Activated CD4-positive, CD25-positive, alpha-beta regulatory T cell (primary cell): ENCODE data around the gene MCC.

ENCODE experiments used
- DNase-seq, 4 experiments: peaks; one replicate each; lab custom pipeline; 2025; lab: John Stamatoyannopoulos, UW

MCC gene

DNA sequence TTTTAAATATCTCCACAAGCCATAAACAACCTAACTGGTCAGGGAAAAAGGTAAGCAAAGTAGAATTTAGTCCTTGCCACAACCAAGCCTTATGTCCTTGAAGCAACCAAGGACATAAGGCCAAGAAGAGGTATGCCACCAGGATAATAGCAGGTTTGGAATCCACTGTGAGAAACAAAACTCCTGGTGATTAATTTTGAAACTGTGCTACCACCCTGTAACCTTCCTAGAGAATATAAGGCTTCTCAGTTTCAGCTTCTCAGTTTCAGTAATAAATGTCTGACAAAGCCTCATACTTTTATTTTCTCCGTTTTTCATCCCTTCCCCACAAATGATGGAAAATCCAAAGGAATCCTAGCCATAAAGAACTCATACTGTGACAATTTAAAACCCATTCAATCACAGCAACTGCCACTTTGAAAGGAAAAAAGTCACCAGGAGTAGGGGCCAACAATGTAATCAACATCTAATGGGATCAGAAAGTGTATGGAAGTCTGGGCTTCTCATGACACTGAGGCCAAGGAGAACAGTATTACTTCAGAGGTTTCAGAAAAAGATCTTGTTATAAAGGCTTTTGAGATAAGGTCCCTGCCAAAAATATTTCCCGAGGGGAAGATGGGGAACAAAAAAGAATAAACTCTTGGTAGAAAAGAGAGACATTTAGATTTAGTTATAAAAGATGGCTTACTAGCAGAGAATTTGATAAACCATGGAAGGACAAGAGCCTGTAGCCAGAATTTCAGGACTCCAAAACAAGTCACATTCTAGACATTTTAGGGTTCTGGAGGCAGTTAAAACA is 242.6 kb downstream of the MCC start:
- DNase-seq, result no peak

DNA sequence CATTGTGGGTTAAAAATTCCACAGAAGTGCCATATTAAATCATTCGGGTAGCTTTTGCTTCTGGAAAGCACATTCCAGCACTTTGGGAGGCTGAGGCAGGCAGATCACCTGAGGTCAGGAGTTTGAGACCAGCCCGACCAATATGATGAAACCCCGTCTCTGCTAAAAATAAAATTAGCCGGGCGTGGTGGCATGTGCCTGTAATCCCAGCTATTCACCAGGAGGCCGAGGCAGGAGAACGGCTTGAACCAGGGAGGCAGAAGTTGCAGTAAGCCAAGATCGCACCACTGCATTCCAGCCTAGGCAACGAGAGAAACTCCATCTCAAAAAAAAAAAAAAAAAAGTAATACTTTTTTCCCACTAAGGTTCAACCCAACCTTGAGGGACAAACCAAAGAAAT is 243.3 kb downstream of the MCC start:
- DNase-seq, result no peak

GRCh38 chr5:113243349-113243664 is 244.9 kb downstream of the MCC start:
- no peak for DNase-seq

GRCh38 chr5:113242481-113243348 is 245.5 kb downstream of the MCC start:
- DNase-seq, result no peak

DNA sequence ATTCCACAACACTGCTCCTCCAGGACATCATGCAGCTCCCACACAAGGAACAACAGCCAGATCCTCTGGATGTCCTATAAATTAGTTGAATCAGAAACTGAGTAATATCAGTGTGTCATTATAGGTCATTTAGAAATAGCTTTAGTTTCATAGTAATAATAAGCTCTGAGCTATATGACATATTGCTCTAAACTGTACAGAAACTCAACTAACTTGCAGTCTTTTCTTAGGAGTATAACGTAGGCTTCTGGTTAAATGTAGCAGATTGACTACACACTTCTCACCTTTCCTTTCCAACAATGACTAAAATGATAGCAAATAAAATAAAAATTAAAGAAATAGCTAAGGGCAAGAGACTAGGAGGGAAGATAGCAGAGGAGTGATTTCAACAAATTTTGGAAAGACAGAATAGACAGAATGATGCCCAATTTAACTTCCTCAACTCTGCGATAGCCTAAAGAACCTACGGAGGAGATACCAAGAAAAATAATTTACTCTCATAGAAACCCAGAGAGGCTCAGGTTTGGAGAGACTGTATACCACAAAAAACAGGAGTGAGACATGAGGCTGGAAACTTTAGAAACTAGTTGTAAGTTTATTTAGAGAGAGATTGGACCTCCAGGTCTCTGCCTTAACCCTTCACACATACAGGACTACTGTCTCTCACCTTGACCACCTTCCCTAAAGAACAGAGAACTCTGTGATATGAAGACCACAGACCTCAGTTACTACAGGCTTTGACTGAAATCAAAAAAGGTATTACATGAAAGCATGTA is 247.1 kb downstream of the MCC start:
- no peak for DNase-seq

DNA sequence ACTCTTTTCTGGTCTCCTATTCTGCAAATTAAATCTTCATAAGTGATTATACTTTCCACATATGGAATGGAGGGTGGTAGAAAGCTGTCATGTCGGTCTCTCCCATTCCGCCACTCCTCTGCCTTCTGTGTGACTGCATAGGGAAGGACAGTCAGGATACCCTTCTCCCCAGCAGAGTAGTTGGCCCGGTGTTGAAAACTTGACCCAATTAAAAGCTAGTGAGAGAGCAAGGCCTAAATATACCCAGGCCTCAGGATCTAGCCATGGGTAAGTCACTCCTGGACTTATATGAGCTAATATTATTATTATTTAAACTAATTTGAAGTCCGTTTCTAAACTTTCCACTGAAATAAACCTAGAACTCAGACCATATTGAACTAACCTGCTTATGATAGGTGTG is 248.2 kb downstream of the MCC start:
- no peak for DNase-seq

GRCh38 chr5:113237893-113238292 is 250.4 kb downstream of the MCC start:
- no peak for DNase-seq

DNA sequence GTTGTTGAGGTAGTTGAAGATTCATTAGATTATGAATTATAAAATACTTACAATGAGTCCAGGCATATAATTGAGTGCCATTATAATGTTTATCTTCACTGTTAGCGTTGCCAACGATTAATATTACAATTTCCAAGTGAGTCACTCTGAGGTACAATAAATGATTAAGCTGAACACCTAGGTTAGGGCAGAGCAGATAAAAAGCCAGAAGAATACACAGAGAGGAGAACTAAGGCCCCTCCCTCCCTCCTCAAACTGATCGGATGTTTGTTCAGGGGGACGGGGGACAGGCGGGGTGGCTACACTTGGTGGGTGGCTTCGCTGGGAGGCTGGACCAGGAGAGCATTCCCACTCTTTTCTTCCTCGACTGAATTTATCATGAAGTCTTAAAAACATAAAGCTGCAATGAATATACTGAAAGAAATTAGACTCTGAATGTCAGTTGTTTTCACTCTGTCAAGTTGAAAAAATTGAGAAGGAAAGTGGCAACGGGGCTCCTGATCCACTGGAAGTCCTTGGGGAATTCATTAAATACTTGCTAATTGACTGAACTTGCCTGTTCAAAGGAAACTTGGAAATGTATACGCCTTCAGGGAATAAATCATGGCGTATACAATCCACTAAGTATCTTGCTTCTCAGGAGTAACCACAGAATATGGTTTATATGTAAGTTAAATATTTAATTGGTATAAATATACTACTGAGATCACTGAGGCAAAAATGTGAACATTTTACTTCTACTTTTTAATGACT is 251.5 kb downstream of the MCC start:
- no peak for DNase-seq

DNA sequence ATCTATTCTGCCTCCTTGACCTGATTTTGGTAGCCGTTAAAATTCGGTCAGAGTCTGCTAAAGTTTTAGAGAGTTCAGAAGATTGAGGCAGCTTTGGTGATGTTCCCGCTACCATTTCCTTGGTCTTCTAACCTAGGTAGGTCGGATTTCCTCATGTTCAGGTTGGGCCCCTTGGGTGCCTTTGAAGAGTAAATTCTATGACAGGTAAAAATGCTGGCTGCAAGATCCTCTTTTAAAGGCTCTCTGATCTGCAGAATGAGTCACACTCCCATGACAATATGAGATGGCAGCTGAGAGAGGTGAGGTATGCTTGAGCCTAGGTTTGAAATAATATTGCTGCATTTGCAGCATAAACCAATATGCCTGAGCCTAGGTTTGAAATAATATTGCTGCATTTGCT is 252.4 kb downstream of the MCC start:
- no peak for DNase-seq

DNA sequence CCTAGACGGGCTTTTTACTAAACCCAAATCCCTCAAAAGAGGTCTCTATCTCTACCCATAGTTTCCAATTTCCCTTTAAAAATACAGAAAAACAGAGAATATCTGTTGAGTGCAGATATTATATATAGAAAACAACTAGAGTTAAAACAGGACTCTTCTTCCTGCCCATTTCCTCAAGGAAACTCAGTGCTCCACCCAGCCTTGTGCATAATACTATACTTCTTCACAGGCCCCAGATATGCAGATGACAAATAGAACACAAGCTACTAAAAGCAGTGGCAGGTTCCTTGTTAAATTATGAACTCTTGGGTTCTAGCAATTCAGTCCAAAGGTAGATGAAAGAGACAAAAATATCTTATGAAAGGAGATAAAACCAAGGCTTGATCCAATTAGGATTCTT is 253.7 kb downstream of the MCC start:
- no peak for DNase-seq

GRCh38 chr5:113233606-113234005 is 254.6 kb downstream of the MCC start:
- DNase-seq, result no peak

DNA sequence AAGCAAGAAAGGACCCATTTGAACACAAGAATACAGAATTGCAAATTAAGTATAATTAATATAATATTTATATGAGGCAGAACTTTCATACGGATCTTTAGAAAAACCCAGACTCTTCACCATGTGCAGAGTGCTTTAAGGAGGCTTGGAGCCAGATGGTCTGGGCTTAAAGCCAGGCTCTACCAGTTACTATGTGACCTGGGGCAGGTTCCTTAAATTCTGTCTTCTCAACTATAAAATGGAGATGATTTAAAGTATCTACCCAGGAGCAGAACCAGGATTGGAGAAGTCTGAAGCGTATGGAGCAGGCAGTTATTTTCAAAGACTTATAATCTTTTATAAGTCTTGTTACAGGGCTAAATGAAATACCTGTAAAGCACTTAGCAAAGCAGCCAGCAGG is 255.6 kb downstream of the MCC start:
- no peak for DNase-seq

DNA sequence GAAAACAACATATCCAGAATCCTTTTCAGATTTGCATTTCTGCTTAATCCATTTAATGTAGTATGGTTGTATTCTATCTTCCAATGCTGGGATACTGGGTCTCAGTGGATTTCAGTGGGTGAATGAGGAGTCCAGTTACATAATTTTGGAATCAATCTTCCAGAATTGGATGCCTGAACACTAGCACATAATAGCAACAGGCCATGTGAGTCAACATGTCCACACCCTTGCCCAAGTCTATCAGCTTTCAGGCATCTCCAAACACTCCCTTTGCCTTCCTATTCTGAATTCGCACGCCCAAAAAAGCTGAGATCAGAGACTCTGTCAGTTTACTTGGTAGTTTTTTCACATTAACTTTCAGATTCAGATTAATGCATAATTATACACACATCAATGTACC is 256.0 kb downstream of the MCC start:
- DNase-seq, result no peak

DNA sequence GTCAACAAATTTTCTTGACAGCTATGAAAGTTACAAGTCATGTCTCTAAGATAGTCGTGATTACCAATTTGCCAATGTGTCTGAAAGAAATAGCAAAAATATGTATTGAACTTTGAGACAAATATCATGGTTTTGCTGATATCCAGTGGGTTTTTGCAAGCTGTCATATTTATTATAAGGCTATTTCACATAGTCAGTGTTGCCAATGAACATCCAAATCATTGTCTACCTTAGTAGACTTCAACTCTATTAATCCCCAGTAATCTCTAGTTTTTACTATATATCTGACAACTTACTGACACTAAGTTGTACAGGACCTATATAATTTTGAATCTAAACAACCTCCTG is 256.6 kb downstream of the MCC start:
- DNase-seq, result no peak

DNA sequence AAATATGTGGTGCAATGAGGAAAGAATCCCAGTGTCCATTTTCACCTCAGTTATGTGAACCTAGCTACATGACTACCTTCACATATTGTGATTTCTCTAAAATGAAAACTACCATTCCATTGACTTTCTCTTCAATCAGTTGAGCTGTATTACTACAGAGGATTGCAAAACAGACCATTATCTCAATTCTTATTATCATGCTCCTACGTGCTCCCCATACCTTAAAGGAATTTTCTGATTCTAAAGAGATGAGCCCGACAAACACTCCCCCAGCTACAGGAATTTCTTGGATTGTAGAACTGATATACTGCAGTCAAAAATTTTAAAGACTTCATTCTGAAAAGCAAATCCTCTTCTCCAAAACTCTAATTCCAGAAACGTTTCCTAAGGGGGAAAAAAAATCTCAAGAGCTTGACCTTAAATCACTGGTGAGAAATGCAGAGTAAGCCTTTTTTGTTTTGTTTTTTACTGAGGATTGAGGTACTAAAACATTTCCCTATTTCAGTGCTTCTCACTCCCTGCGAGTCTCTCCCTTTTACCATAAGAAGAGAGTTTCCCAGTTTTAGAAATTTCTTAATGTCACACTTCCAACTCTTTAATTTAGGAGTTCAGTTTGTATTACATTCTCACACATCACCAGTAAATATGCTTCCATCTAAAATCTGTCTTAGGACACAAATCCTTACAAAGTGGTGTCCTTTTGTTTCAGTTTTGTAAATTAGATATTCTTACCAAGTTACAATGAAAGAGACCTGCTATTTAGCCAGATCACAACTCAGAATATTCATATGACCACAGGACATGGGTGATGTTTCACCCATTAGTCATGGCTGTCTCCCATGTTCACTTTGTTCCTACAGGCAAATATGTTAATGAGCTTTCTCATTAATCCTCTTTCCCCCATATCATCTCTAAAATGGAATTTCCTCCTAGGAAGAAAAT is 257.3 kb downstream of the MCC start:
- no peak for DNase-seq

DNA sequence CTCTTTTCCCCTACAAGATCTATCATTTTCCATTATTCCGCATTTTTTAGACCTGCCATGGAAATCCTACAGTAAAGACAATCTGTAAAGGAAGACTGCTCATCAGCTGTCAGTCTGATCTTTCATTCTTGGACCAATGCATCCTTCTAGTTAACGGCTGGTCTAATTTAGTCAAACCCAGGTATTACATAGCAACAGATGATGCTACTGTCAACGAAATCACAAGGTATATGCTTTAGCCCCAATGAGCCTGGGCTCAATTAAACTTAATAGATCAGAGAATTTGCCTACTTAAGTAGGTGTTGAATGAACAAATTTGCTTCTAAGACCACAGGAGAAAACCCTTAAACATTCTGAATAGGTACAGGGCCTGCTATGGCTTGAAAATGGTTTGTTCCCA is 260.5 kb downstream of the MCC start:
- no peak for DNase-seq

DNA sequence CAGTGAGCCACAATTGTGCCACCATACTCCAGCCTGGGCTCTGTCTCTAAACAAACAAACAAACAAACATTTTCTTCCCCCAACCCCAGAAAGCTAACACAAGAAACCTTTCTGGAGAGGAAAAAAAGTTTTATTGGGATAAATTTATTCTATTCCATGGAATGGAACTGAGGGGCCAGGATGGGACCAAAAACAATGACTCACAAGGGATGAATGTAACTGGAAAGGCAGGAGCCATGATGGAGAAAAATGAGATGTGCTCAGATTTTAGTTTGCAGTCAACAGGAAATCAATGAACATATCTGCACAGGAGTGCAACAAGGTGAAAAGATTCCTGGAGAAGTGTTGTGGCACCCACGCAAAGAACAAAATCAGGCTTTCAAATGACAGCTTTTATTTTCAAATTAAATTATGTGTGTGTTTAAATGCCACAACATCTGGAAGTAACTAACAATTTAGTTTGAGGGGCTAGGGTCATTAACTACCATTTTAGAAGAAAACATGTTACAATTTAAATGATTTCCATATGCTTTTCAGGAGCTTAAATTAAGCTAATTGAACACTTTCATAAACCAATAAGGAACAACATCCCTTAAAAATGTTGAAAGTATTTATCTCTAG is 262.0 kb downstream of the MCC start:
- no peak for DNase-seq

DNA sequence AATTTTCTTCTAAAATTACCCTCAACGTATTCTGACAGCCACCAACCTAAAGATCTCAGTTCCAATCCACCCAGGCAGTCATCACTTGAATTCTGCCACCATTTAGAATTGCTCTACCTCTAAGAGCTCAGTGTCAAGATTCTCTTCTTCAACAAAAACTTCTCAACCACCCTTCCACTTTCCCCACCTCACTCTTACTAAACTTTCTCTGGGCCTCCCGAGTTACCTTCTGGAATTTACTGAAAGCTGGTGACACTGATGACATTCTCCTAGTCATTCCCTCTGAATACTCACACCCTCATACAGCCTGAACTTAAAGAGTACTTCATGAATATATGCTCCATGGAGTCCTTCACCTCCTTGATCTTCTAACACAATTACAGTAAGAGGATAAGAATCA is 263.0 kb downstream of the MCC start:
- no peak for DNase-seq

- no peak for DNase-seq
Measured at GRCh38 chr5:113224605-113225065, 263.6 kb downstream of the MCC start.

GRCh38 chr5:113223831-113224604 is 264.2 kb downstream of the MCC start:
- no peak for DNase-seq
